Measurements from ENCODE around the gene GPS1.

GPS1 gene

DNA sequence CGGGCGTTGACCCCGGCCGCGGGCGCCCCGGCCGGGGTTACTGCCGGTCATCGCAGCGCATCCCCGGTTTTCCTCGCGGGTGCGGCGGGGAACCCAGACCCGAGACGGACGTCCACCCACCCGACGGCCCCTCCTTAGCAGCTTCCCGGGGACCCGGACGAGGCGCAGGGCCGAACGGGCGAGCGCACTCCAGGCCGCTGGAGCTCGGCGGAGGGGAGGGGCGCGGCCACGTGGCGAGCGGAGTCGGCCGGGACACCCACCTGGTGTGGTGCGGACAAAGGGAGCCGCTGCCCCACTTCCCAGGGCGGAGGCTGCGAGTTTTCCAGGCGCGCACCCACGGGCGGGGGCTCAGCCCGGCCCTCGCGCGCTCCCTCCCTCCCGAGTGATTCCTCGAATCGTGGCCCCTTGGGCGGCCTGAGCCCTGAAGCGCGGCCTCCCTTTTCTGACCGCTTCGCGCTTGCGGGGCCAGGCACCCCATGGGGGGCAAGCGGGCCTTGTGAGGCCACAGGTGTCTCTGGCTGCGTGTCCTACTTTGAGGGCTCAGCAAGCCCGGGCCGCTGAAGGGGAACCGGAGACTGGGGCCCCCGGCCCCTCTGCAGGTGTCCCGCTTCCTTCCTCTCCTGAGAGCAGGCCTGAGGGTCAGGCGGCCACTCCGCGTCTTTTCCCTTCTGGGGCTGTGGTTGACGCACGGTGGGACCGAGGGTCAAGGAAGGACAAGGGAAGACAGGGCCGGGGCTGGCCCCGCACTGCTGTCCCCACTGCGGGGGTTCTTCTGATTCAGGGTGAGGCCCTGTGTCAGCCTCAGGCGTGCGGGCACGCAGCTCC, 47.5 kb downstream of the GPS1 start:
- TF ChIP-seq CTCF (IDR thresholded peaks at IDR 0.05): no peak

- TF ChIP-seq CTCF (IDR thresholded peaks at IDR 0.05): no peak
Observed at GRCh38 chr17:82100502-82101298, 49.0 kb downstream of the GPS1 start.

DNA sequence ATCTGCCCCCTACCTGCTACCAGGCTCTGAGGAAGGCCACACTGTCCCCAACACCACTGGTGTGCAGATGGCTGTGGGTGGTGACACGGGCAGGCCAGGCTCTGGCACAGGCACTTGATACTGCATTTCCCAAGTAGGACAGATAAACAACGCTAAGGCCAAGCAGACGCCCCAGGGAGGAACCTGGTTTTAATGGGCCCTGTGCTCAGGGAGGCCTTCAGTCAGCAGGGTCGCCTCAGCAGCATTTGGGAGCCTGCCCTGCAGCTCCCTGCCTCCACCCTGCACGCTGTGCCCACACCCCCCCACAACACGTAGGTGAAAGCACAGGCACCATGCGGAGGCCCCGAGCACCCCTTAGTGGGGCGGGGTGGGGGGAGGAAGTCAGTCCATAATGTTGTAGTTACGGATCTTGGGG, 49.6 kb downstream of the GPS1 start:
- TF ChIP-seq CTCF (IDR thresholded peaks at IDR 0.05): no peak

DNA sequence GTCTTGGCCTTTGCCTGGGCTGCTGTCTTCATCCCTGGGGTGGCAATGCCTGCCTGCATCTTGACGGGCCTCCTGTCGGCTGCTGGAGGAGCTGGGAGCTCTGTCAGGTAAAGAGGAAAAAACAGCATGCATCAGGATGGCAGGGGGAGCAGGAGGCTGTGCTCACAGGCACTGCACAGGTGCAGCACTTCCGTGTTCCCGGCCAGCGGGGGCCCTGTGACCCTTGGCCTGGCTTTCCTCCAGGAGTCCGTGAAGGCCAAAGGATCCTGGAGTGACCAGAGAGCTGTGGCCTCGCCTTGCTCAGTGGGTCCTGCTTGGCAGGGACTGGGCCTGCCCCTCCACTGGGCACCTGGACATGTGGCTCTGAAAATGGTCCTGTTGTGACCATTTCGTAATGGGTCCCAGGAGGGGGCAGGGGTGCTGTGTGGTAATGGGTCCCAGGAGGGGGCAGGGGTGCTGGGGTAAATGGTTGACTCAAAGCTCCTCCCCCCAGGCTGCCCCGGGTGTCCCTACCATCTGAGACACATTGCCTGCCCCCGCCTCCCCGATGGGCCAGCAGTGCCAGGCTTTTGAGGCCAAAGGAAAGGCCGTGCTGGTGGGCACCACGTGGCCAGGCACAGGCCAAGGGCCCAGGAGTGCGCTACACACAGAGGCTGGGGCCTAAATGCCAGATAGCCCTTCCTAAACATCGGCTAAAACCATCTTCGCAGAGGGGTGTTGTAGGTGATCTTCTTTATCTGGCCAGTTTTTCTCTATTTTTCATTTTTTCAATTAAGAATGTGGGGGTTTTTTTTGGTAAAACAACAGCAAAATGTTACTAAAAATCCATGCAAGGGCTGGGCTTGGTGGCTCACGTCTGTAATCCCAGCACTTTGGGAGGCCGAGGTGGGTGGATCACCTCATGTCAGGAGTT, 50.3 kb downstream of the GPS1 start:
- no peak for TF ChIP-seq CTCF (IDR thresholded peaks at IDR 0.05)

DNA sequence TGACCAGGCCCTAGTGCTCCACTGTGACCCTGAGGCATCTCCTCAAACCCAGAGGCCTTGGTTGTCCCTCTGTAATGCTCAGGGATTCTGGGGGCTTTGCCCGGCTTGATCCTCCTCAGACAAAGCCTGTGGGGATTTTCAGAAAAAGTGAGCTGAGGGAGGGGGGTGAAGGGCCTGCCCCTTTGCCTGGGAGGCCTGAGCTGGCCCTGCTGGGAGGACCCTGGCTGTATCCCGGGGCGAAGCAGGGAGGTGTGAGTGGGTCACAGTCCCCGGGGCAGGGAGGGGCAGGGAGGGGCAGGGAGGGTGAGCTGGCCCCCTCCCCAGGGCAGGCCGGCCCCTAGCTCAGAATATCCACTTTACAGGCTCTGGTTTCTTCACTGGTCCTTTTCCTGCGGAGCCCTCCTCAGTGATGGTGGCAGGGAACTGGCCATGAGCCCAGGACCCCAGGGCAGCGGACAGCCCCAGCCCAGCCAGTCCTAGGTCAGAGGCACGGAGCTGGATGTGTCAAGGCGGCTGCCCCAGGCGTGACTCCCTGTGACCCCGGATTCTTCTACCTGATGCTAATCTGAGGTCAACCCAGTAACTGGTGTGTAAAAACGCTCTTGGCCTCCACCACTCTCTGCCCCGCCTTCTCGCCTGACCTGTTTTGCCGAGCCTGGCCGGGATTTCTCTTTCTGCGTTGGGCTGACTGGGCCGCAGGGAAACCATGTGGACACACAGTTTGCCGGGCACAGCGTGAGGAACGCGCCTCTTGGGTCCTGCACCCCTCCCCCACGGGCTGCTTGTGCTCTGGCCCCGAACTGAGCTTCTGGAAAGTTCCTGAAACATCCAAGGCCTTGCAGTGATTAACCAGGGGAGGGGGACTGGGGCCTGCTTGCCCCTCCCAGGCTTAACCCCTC, 52.1 kb downstream of the GPS1 start:
- TF ChIP-seq CTCF (IDR thresholded peaks at IDR 0.05): no peak

DNA sequence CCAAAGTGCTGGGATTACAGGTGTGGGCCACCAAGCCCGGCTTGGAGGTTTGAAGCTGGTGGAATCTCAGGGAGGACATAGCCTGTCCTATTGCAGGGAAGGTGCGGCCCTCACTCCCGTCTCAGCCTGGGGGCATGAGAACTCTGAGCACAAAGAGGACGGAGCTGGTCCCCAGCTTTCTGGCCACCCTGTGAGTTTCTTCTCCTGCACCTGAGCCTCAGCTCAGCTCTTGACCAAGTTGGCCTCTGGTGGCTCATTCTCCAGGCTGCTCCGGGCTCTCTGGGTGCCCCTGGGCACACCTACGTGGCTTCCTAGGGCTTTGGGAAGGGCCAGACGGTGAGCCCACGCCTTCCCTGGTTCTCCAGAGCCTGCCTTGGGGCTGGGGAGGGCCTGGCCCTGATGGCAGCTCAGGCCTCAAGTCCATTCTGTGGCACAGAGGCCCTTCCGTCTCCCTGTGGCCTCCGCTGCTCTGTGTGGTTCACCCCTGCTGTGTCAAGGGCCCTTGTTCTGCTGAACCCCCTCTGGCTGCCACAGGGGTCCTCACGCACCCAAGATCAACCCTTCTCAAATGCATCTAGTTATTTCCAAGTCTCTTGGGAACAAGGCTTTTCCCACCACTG, 53.2 kb downstream of the GPS1 start:
- no peak for TF ChIP-seq CTCF (IDR thresholded peaks at IDR 0.05)

All from LNCAP (cell line).